Measurements from ENCODE around the gene TNFSF15.

TNFSF15 gene

GRCh38 chr9:114825126-114825795 lies 19.4 kb upstream of the TNFSF15 start:
- DNase-seq (ENCODE audit: low spot score) = no peak

GRCh38 chr9:114824110-114824509 lies 18.3 kb upstream of the TNFSF15 start:
- DNase-seq (ENCODE audit: low spot score) = no peak

GRCh38 chr9:114823441-114823840 lies 17.6 kb upstream of the TNFSF15 start:
- no peak for DNase-seq (ENCODE audit: low spot score)

GRCh38 chr9:114822708-114823107 lies 16.9 kb upstream of the TNFSF15 start:
- no peak for DNase-seq (ENCODE audit: low spot score)

- DNase-seq (ENCODE audit: low spot score) = no peak
Observed at GRCh38 chr9:114820776-114821501, 15.1 kb upstream of the TNFSF15 start.

GRCh38 chr9:114818178-114818577 lies 12.3 kb upstream of the TNFSF15 start:
- no peak for DNase-seq (ENCODE audit: low spot score)

GRCh38 chr9:114813717-114814418 lies 8.0 kb upstream of the TNFSF15 start:
- DNase-seq (ENCODE audit: low spot score) = no peak

- no peak for DNase-seq (ENCODE audit: low spot score)
Observed at GRCh38 chr9:114811966-114812636, 6.3 kb upstream of the TNFSF15 start.

GRCh38 chr9:114811301-114811700 lies 5.5 kb upstream of the TNFSF15 start:
- DNase-seq (ENCODE audit: low spot score) = no peak

- DNase-seq (ENCODE audit: low spot score) = no peak
Observed at GRCh38 chr9:114810614-114811013, 4.8 kb upstream of the TNFSF15 start.

- DNase-seq (ENCODE audit: low spot score) = no peak
Observed at GRCh38 chr9:114806526-114806900, 674 bp upstream of the TNFSF15 start.

- no peak for DNase-seq (ENCODE audit: low spot score)
Observed at GRCh38 chr9:114804505-114804904, 1.3 kb downstream of the TNFSF15 start.

- no peak for DNase-seq (ENCODE audit: low spot score)
Observed at GRCh38 chr9:114803479-114804265, 2.2 kb downstream of the TNFSF15 start.

- DNase-seq (ENCODE audit: low spot score) = no peak
Observed at GRCh38 chr9:114799925-114800324, 5.9 kb downstream of the TNFSF15 start.

GRCh38 chr9:114799441-114799840 lies 6.4 kb downstream of the TNFSF15 start:
- no peak for DNase-seq (ENCODE audit: low spot score)

- no peak for DNase-seq (ENCODE audit: low spot score)
Observed at GRCh38 chr9:114798780-114799427, 6.9 kb downstream of the TNFSF15 start.

GRCh38 chr9:114798101-114798500 lies 7.7 kb downstream of the TNFSF15 start:
- DNase-seq (ENCODE audit: low spot score) = no peak

- DNase-seq (ENCODE audit: low spot score) = no peak
Observed at GRCh38 chr9:114792396-114792795, 13.4 kb downstream of the TNFSF15 start.

GRCh38 chr9:114791736-114792135 lies 14.1 kb downstream of the TNFSF15 start:
- DNase-seq (ENCODE audit: low spot score) = no peak

- DNase-seq (ENCODE audit: low spot score) = no peak
Observed at GRCh38 chr9:114791312-114791711, 14.5 kb downstream of the TNFSF15 start.

- DNase-seq (ENCODE audit: low spot score) = no peak
Observed at GRCh38 chr9:114790521-114790920, 15.3 kb downstream of the TNFSF15 start.
